ENCODE measurements around the gene CEP170B. TPM values are rescaled to one million over a fixed set of nuclear protein-coding genes. Genes with fewer than 3 reads are reported as not detected.

The CEP170B gene
- total and polyA plus RNA-seq, 2 donors (not counting 1 experiment from before 2014, with no cell fraction given): 4.0 to 13.9 TPM

DNA sequence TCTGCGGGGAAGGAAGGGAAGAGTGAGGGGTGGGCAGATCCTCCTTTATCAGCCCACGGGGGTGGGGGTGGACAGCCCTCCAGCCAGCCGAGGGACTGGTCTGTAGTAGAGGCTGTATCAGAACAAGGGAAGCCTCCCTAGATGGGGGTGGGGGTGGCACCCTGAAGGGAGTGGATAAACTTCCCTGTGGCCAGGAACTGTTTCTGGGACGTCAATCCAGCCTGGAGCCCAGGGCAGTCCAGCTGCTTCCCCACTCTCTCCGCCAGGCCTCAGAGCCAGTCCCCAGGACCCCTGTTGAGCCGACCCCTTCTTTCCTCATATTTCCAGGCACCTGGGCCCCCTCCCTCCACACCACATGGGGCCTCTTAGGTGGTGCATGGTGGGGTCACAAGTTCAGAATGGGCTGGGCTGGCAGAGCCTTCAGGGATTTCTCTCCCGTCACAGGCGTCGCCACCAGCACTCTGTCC is 66.3 kb downstream of the CEP170B start:
- no peaks in the 10 kb centered on the region for H3K36me3 ChIP-seq (ENCODE audit: control insufficient read depth, insufficient read depth, low read length)
- no peak for DNase-seq (ENCODE audit: low read depth in 2 of 2)
- no peak overlapping the region for H3K4me2 ChIP-seq (ENCODE audit: extremely low read depth, insufficient read depth, low read length)
- H3K4me3 ChIP-seq (replicated peaks in 1 of 4; ENCODE audit: control extremely low read depth in 1 of 4, insufficient read depth in 1 of 4, low read depth in 3 of 4, low read length in 4 of 4): no peak overlapping the region
- H3K4me1 ChIP-seq (ENCODE audit: control insufficient read depth, extremely low read depth, insufficient read depth, low read length): no peaks in the 10 kb centered on the region
- H4K20me1 ChIP-seq (ENCODE audit: control insufficient read depth, extremely low read depth, insufficient read depth, low read length): no peaks in the 10 kb centered on the region
- TF ChIP-seq EZH2 (IDR thresholded peaks at IDR 0.05; ENCODE audit: low read length, missing control alignments) (no peak), CTCF (conservative IDR thresholded peaks at IDR 0.05 in 1 of 2, IDR thresholded peaks at IDR 0.05 in 1 of 2; ENCODE audit: low read depth in 1 of 2, low read length in 2 of 2) (no peak)
- no peak overlapping the region for H3K27ac ChIP-seq (ENCODE audit: insufficient read depth, low read length)
- H3K9ac ChIP-seq (ENCODE audit: insufficient read depth, low read length): no peak overlapping the region
- H3K9me3 ChIP-seq (ENCODE audit: control insufficient read depth, insufficient read depth, low read depth, low read length): no peaks in the 10 kb centered on the region
- peaks cover 4% of the 10 kb centered on the region for H3K27me3 ChIP-seq (ENCODE audit: control insufficient read depth, insufficient read depth, low read length)
- no peaks in the 10 kb centered on the region for H3K79me2 ChIP-seq (ENCODE audit: control insufficient read depth, insufficient read depth, low read length)
- H2AFZ ChIP-seq (ENCODE audit: low read length): no peak overlapping the region

GRCh38 chr14:104931771-104932675 is 67.0 kb downstream of the CEP170B start:
- no peaks in the 10 kb centered on the region for H3K36me3 ChIP-seq (ENCODE audit: control insufficient read depth, insufficient read depth, low read length)
- no peak overlapping the region for H3K4me3 ChIP-seq (replicated peaks in 1 of 4; ENCODE audit: control extremely low read depth in 1 of 4, insufficient read depth in 1 of 4, low read depth in 3 of 4, low read length in 4 of 4)
- H3K4me2 ChIP-seq (ENCODE audit: extremely low read depth, insufficient read depth, low read length): peak overlapping the region; percentile 59
- no peaks in the 10 kb centered on the region for H3K79me2 ChIP-seq (ENCODE audit: control insufficient read depth, insufficient read depth, low read length)
- H3K9ac ChIP-seq (ENCODE audit: insufficient read depth, low read length): no peak overlapping the region
- no peaks in the 10 kb centered on the region for H3K4me1 ChIP-seq (ENCODE audit: control insufficient read depth, extremely low read depth, insufficient read depth, low read length)
- H3K27ac ChIP-seq (ENCODE audit: insufficient read depth, low read length): no peak overlapping the region
- no peaks in the 10 kb centered on the region for H4K20me1 ChIP-seq (ENCODE audit: control insufficient read depth, extremely low read depth, insufficient read depth, low read length)
- H3K9me3 ChIP-seq (ENCODE audit: control insufficient read depth, insufficient read depth, low read depth, low read length): no peaks in the 10 kb centered on the region
- no peak overlapping the region for H2AFZ ChIP-seq (ENCODE audit: low read length)
- TF ChIP-seq CTCF (conservative IDR thresholded peaks at IDR 0.05 in 1 of 2, IDR thresholded peaks at IDR 0.05 in 1 of 2; ENCODE audit: low read depth in 1 of 2, low read length in 2 of 2): no peak
- peak; percentile 44 for TF ChIP-seq EZH2 (IDR thresholded peaks at IDR 0.05; ENCODE audit: low read length, missing control alignments)
- H3K27me3 ChIP-seq (ENCODE audit: control insufficient read depth, insufficient read depth, low read length): peaks cover 4% of the 10 kb centered on the region
- peak in 1 of 2 donors; percentile 6 for DNase-seq (ENCODE audit: low read depth in 2 of 2)

DNA sequence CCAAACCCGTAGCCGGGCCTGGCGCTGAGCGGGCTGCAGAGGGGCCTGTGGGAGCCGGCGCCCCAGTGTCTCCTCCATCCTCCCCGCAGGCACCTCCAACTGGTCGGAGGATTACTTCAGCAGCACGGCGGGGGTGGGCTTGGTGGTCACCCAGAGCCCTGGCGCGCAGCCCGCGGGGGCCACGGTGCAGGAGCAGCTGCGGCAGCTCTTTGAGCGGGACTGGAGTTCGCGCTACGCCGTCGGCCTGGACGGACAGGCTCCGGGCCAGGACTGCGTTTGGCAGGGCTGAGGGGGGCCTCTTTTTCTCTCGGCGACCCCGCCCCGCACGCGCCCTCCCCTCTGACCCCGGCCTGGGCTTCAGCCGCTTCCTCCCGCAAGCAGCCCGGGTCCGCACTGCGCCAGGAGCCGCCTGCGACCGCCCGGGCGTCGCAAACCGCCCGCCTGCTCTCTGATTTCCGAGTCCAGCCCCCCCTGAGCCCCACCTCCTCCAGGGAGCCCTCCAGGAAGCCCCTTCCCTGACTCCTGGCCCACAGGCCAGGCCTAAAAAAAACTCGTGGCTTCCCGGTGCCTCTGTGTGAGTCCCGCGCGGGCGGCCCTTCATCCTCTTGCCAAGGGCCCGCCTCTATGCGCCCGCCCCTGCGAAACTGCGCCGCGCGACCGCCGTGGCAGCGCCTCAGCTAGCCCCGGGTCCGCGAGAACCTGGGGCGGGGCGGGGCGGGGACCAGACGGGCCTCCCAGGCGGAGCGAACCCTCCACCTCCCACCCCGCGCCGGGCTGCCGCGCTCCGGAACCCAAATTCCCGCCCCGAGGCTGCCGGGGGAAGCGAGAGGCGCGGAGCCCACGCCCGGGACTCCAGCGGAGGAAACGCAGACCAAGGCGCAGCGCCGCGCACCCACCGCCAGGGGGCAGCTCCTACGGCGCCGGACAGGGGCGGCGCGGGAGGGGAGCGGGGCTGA is 67.9 kb downstream of the CEP170B start:
- peak overlapping the region; percentile 55 for H3K9ac ChIP-seq (ENCODE audit: insufficient read depth, low read length)
- no peaks in the 10 kb centered on the region for H3K9me3 ChIP-seq (ENCODE audit: control insufficient read depth, insufficient read depth, low read depth, low read length)
- peak overlapping the region in 3 of 4 experiments; percentile 29 to 58 (median 36) for H3K4me3 ChIP-seq (replicated peaks in 1 of 4; ENCODE audit: control extremely low read depth in 1 of 4, insufficient read depth in 1 of 4, low read depth in 3 of 4, low read length in 4 of 4)
- peak; percentile 42 to 46 for TF ChIP-seq CTCF (conservative IDR thresholded peaks at IDR 0.05 in 1 of 2, IDR thresholded peaks at IDR 0.05 in 1 of 2; ENCODE audit: low read depth in 1 of 2, low read length in 2 of 2)
- TF ChIP-seq EZH2 (IDR thresholded peaks at IDR 0.05; ENCODE audit: low read length, missing control alignments): no peak
- H3K27ac ChIP-seq (ENCODE audit: insufficient read depth, low read length): no peak overlapping the region
- H3K4me2 ChIP-seq (ENCODE audit: extremely low read depth, insufficient read depth, low read length): peak overlapping the region; percentile 59
- H3K27me3 ChIP-seq (ENCODE audit: control insufficient read depth, insufficient read depth, low read length): peaks cover 4% of the 10 kb centered on the region
- H2AFZ ChIP-seq (ENCODE audit: low read length): peak overlapping the region; percentile 7
- no peaks in the 10 kb centered on the region for H3K79me2 ChIP-seq (ENCODE audit: control insufficient read depth, insufficient read depth, low read length)
- peak; percentile 62 to 79 for DNase-seq (ENCODE audit: low read depth in 2 of 2)
- H3K4me1 ChIP-seq (ENCODE audit: control insufficient read depth, extremely low read depth, insufficient read depth, low read length): no peaks in the 10 kb centered on the region
- no peaks in the 10 kb centered on the region for H4K20me1 ChIP-seq (ENCODE audit: control insufficient read depth, extremely low read depth, insufficient read depth, low read length)
- H3K36me3 ChIP-seq (ENCODE audit: control insufficient read depth, insufficient read depth, low read length): no peaks in the 10 kb centered on the region

Measured in fibroblast of lung (primary cell).